Gastrocnemius medialis (tissue), 4 donors: Measurements from ENCODE around the gene YWHAB.

Experiments
- CTCF ChIP-seq, 5 experiments: fragments of 450-650 bp in 3 of 5; fragments of 200-600 bp in 2 of 5; sonication (generic) in 2 of 5; IDR thresholded peaks in 4 of 5; conservative IDR thresholded peaks in 1 of 5; 1 replicate in 4 of 5; 2 replicates in 1 of 5; pipeline ENCODE4 v1.5.1; 2016 to 2019; ENCODE audit warnings: antibody characterized with exemption in 5 of 5, mild to moderate bottlenecking in 3 of 5, moderate library complexity in 3 of 5
- POLR2A ChIP-seq, 2 donors: fragments of 450-650 bp; IDR thresholded peaks; one replicate each; pipeline ENCODE4 v1.6.1; 2017; ENCODE audit warnings: antibody characterized with exemption in 2 of 2, mild to moderate bottlenecking in 2 of 2, moderate library complexity in 2 of 2

- TF ChIP-seq POLR2A (IDR thresholded peaks at IDR 0.05) (no peak), CTCF (IDR thresholded peaks at IDR 0.05 in 4 of 5, conservative IDR thresholded peaks at IDR 0.05 in 1 of 5) (no peak)
These were observed 59.8 kb downstream of the YWHAB start for GRCh38 chr20:44945261-44945660.
